Activated naive CD4-positive, alpha-beta T cell (primary cell): ENCODE data around the gene RHO.
"Not testable (repeated sequence)": the region's sequence is repeated elsewhere in the genome, so short reads cannot be mapped to it uniquely, and the experiment has no call there.

Source experiments
- DNase-seq, 4 experiments: peaks; one replicate each; lab custom pipeline; 2025; lab: John Stamatoyannopoulos, UW

Gene RHO

DNA sequence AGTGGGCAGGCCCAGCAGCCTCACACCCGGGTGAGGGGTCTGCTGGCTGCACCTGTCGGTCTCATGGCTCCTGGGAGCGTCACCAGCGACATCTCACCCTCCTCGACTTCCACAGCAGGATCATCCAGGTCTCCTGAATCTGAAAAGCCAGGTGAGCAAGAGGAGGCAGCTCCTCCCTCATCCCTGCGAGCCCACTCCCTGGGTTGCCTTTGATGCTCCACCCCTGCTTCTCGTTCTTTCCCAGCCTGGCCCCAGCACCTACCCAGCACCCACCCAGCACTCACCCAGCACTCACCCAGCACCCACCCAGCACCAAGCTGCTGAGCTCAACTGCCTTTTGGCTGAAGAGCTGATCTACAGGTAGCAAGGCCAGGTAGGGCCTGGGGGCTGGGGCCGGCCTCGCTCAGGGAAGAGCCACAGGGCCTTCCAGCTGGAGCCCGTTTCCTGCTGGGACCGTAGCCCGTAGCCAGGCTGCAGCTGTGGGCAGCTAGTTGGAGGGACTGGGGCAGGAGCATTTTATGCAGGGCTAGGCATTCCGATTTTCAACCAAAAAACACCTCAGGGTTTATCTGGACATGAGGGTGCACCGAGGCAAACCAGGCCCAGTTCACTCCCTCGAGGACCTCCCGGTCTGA is 14.8 kb downstream of the RHO start, which contains the start of gene H1-8:
Gene H1-8 (plus strand): TSS at position 20 of the 635 bp plus-strand sequence. CDS start 44 bp downstream, at position 64.
- no peak for DNase-seq

DNA sequence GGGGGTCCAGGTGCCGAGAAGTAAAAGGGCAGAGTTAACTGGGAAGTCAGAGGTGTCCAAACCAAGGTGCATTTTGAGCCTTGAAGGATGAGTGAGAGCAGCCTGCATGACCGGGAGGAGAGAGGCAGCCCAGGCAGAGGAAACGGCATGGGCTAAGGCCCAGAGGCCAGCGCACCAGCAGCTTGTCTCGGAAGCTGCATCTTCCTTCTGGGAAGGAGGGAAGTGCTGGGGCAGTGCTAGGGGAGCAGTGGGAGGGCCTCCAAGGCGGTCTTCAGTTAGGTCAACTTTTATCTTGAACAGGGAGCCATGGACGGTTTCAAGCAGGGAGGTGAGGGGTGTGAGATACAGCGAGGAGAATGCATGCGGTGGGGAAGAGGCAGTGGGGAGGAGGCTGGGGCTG is 15.6 kb downstream of the RHO start:
- DNase-seq = no peak

- DNase-seq = not testable (repeated sequence)
These were observed 17.5 kb downstream of the RHO start for GRCh38 chr3:129545951-129546350.

DNA sequence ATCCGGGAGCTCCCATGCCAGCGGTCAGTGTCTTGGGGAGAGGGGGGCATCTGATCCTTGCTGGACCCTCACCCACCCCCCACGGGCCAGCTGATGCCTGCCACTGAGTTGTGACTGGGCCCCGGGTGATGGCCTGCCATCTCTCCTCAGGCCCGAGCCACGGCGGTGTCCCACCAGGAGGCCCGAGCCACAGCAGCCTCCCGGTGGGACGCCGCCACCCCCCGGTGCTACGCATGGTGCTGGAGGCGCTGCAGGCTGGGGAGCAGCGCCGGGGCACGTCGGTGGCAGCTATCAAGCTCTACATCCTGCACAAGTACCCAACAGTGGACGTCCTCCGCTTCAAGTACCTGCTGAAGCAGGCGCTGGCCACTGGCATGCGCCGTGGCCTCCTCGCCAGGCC is 18.8 kb downstream of the RHO start:
- no peak for DNase-seq

DNA sequence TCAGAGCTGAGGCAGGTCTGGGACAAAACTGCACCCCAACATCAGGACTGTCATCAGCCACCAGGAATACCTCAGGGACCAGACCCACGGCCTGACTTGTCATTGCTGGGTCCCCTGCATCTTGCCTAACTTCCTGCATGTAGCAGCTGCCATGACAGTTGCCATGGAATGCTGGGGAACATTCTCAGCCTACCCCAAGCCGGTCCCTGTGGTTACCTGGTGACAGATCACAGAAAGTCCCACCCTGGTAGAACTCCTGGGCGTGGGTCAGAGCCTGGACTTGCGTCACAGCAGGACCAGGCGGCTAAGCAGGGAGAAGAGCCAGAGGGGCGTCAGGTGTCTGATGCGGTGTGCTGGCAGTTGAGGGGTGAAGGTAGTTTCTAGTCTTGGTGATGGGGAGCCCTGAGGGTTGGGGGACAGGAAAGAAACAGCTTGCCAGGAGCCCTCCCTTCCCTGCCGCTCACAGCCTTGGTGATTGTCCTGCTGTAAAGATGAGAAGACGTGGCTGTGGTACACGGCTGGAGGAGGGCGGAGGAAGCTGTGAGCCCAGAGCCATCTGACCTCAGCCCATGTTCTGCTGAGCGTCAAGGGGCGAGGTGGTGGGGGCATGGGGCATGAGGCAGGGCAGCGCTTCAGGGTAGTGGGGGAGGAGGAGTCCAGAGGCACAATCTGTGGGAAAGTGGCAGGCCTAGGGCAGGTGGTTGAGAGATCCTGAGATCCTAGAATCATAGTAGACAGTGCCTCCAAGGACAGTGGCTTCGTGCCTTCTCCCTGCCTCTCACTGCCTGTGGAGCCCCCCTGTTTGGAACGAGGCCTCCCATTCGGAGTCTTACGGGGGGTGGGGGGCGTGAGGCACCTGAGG is 19.9 kb downstream of the RHO start:
- no peak for DNase-seq

- no peak for DNase-seq
These were observed 20.8 kb downstream of the RHO start for GRCh38 chr3:129549006-129549800.

- DNase-seq = no peak
These were observed 21.4 kb downstream of the RHO start for GRCh38 chr3:129549805-129550204.

- DNase-seq = no peak
These were observed 24.0 kb downstream of the RHO start for GRCh38 chr3:129552287-129553050.

DNA sequence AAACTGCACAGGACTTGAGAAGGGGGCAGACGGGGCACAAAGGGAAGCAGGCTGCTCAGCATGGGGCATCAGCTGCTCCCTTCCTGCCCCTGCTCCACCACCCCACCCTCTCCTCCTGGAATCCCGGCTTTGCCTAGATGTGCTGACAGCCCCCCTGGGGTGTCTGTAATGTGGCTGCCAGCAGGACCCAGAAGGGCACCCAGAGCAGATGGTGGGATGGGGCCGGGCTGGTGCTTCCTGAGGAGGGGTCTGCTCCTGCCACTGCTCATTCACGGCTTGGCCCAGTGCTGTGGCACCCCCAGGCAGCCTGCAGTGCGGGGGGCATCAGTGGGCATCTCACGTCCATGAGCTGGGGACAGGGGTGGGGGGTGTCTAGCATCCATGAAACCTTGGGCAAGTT is 24.7 kb downstream of the RHO start:
- DNase-seq = no peak

DNA sequence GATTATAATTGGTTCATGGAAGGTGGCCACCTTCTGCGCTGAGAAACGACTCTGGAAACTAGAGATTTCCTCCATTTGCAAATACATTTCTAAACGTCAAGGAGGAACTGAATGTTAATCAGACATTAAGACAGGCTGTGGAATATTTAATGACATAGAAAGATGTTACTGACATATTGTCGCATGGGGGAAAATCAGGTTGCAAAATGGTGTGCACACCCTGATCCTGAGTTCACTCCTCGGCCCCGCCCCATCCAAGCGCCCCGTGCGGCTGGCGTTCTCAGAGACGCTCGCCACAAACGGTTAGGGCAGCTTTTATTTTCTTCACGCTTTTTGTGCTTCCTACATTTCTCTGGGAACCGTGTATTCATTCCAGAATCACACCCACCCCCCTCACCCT is 25.3 kb downstream of the RHO start:
- no peak for DNase-seq

- no peak for DNase-seq
These were observed 26.1 kb downstream of the RHO start for GRCh38 chr3:129554356-129555152.

DNA sequence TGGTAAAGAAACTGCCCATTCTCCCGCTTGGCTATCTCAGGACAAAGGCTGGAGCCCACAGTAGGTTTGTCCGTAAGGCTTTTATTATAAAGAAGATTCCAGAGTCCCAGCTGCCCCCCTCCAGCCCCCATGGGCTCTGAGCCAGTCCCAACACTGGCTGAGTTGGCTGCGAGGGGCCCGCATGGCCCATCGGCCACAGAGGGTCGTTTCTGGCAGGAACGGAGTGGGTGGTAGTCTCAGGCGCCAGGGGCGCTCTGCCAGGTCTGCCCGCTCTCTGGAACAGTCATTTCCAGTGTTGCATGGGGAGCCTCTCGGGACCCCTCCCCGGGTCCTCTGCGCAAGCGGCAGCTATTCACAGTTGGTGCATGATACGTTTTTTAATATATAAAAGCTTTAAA is 26.7 kb downstream of the RHO start:
- no peak for DNase-seq

DNA sequence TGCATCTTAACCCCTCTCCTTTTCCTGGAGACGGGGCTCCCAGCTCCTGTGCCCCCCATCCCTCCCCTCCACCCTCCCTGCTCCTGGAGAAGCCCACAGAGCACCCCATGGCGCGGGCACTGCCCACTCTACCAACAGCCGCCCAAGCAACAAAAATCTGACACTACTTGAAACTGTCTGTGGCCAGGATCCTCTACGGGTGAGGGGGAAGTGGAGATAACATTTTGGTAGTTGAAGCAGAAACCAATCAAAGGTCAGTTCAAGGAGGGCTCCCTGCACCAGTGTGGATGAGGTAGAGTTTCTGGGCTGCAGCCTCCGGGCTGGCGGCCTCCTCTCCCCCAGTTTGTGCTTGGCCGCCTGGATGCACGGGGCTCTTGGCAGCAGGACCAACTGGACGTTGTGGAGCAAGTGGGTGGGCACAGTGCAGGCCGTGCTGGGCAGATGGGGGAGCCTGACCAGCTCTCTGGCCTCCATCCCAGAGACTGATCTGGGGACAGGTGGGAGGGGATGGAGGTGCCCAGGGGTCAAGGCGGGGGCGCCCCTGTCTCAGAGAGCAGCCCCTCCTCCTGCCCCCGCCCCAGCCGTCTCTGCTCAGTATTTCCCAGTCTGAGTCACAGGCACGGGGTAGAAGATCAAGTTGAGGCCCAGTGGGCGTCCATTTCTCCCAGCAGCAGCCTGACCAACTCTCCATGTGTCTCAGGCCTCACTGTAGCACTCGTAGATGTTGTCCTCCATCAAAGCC is 27.3 kb downstream of the RHO start:
- no peak for DNase-seq

DNA sequence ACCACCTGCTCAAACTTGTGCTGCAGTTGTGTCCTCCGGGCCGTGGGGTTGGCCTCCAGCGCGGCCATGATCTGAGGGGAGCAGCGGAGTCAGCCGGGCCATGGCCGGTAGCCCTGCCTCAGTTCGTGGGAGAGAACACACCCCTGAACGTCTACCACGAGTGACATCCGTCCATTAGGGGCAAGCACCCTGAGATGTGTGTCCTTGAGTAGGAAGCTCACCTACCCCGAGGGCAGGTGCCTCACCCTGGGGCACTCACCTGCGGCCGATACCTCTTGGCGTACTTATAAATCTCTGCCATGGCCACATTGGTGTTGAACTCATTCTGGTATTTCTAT is 27.9 kb downstream of the RHO start:
- no peak for DNase-seq

DNA sequence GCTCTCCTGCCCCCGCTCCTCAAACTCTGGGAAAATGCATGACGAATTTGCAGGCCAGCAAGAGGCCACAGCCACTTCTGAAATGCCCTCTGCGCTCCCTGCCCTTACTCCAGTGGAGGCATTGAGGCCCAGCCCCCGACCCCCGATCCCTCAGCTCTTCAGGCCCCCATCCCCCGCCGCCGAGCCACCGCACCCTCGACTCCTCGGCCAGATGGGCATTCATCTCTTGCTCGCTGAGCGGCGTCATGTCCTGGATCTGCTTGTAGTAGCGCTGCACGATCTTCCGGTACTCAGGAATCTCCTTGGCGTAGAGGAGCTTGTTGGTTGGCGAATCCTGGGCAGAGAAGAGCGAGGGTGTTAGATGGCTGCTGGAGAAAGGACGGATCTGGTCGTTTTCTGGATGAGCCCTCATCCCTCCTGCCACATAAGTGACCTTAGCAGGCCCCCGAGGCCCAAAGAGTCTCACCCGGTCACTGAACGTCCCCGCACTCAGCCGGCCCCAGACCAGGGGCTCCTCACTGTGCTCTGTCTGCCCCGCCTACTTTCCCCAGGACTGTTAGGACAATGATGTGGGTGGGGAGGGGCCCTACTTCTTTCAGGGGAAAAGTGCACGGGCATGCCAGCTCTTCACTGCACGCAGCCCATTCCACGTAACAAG is 28.6 kb downstream of the RHO start:
- DNase-seq = no peak

DNA sequence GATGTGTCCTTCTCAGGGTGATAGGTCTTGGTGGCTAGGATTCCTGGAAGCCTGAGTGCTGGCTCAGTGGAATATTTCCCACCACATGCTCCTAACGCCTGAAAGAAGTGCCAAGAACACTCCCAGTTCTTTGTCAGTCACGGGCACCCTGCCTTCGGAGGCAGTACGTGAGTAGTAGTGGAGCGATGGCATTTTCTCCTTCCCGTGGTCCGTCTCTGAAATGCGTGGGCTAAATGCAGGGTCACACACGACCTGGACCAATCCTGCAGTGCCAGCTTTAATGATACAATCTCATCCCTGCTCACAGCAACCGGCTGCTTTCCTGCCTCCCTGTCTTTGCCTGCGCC is 29.1 kb downstream of the RHO start:
- DNase-seq = no peak

DNA sequence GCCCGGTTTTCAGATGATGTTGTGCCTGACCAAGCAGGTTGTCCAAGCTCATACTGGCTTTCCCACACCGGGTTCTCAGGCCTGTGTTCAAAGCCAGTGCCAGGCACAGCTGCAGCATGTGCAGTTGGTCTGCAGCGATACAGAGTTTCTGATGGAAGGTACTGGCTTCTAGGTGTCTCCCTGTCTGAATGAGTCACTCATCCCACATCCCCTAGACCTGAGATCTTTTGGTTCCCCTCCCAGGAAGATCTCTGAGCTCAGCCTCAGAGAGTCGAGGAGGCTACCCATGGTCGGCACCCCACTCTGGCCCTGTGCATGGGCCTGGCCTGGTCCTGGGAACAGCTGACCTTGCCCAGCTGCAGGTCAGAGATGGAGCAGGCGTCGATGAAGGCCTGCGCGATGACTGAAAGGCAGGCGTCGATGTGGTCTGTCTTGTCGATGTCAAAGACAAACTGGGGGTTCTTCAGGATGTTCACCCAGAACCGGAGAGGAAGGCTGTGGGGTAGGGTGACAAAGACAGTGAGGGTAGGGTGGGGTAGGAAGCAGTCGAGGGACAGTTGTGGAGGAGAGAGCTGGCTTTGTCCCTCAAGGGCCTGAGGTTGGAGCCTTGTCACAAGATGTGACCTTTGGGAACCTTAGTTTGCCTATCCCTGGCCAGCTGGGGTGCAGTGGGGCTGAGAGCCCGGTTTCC is 29.8 kb downstream of the RHO start:
- DNase-seq = no peak

- no peak for DNase-seq
These were observed 30.5 kb downstream of the RHO start for GRCh38 chr3:129558772-129559564.
